NOMO-1 (cell line): ENCODE data around the gene OCEL1.
"Not testable (repeated sequence)": the region's sequence is repeated elsewhere in the genome, so short reads cannot be mapped to it uniquely, and the experiment has no call there.

ENCODE experiments used
- DNase-seq, 2 experiments: peaks; one replicate each; lab custom pipeline; 2025; ENCODE audit not compliant: unreplicated experiment in 2 of 2; lab: John Stamatoyannopoulos, UW

The OCEL1 gene

DNA sequence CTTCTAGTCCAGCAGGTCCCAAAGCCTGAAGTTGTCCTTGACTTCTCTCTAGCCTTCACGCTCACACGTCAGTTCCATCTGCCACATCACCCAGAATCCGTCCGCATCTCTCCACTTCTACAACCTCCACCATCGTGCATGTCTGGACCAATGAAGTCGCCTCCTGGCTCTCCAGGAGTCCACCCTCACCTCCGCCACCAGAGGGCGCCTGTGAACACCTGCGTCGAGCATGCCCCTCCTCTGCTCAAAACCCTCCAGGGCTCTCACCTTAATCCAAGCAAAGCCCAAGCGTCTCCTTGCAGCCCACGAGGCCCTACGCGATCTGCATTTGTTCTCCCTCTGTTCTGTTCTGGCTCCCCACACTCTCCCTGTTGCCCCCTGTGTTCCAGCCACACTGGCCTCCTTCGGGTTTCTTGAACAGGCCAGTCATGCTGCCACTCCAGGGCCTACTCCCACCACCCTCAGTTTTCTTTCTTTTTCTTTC is 34.9 kb downstream of the OCEL1 start:
- peak; percentile 76 to 78 for DNase-seq

DNA sequence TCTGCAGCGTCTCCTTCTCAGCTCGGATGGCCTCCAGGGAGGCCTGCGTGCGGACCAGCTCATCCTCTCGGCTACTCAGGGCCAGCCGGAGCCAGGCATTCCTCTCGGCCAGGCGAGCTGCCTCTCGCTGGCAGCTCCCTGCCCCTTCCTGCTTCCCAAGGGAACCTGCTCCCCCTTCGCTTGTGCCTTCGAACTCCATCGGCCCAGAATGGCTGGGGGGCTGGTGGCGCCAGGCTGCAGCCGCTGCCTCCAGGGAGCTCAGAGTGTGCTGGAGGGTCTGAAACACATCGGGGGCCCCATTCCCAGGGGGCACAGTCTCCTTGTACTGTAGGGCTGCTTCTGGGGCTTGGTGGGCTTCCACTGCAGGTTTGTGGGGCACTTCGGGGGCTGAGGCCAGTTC is 36.5 kb downstream of the OCEL1 start:
- DNase-seq, result no peak

DNA sequence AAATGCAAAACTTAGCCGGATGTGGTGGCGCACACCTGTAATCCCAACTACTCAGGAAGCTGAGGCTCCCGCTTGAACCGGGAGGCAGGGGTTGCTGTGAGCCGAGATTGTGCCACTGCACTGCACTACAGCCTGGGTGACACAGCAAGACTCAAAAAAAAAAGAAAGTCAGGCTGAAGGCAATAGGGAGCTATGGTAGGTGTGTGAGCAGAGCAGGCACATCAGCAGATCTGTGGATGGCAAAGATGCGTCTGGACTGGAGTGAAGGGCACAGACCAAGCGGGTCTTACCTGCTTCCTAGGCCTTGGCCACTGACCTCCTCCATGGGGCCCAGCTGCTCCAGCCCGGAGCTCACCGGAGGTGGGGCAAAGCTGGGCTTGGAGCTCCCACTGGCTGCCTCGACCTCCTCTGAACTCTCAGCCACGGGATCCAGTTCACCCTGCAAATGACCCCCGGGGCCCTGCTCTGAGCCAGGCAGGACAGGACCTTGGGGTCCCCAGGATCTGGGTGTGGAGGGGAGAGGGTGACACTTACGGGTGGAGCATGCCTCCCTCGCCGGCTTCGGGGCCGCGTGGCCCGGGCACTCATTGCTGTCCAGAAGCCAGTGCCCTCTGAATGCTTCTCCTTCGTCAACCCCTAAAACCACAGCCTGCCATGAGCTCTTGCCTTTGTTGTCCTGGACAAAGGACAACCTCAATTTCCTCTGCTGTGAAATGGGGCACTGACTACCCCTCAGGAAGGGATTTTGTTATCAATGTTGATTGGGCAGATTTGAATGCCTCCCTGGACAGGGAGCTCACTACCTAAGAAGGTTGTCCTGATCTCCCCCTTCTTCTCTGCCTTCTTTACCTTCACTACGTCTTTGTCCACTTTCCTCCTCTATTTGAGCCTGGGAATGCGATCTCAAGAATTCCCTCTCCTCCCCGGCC is 38.0 kb downstream of the OCEL1 start:
- no peak for DNase-seq

DNA sequence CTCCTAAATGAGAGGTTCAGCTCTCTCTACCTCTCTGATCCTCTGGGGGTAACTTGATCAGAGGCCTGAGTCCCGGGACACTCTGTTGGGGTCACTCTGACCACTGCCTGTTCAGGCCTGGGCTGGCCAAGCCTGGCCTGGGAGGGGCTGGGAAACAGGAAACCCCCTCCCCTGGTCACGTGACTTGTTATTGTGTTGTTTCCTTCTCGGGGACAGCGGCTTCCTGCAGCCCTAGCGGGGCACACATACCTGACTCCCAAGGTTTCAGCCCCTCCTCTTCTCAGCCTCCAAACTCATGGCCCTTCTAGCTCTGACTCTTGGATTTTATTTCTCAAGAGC is 38.6 kb downstream of the OCEL1 start, which contains the start of gene USHBP1:
USHBP1 (minus strand) TSS at position 105 of the 339 bp plus-strand sequence. CDS start 446 bp downstream, outside the sequence.
- no peak for DNase-seq

DNA sequence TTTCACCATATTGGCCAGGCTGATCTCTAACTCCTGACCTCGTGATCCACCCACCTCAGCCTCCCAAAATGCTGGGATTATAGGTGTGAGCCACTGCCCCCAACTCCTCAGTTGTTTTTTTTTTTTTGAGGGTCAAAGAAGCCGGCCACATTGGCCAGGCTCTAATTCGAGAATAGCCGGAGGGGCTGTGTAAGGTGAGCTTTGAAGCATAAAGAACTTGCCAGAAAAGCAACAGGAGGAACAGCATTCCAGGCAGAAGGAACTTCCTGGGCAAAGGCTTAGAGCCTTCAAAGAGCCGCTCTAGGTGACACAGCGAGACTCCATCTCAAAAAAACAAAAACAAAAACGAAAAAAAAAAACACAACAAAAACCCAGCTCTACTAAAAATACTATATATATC is 40.0 kb downstream of the OCEL1 start:
- no peak for DNase-seq

DNA sequence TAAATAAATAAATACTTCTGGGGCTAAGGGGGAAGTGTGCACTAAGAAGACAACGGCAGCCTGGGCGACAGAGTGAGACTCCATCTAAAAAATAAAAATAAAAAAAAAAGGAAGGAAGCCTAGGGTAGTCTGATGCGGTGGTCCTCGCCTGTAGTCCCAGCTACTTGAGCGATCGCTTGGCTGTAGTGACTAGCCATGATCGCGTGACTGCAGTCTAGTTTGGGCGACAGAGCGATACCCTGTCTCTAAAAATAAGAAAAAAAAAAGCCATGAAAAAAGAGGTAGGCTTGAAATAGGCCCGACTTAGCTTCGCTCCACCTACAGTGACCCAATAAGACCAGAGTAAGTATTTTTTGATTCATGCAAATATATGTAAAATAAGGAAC is 40.6 kb downstream of the OCEL1 start:
- peak in 1 of 2 experiments; percentile 74 for DNase-seq

DNA sequence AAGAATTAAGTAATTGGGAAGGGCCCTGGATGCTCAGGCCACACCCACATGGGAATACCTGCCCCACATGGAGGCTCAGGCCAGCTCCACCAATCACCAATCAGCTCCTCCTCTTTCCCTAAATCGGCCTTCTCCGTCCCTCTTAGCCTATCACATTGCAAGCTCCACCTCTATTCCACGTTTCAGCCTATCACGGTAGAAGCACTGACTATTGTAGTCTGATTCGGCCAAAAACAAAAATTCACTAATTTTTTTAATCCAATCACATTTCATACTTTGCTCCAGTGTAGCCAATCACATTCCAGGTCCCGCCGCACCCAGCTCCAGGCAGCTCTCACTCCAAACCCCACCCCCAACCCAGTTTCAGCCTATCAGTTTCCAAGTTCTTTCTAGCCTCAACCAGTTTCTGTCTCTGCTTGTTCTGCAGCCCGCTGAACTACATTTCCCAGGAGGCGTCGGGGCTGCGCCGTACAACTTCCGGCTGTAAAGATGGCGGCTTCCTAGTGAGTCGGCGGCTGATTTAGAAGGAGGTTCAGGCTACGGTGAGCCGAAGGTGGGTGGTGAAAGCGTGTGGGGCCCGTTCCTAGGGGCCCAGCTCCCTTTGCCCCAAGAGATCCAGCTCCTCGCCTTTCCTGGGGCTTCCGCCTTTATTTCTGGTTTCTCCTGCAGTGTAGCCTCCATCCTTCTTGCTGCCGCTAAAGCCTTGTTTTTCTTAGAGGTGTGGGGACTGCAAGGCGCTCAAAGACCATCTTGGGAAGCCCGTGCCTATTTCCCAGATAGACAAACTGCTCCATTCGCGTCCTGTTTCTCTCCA is 41.2 kb downstream of the OCEL1 start, which contains the start of gene BABAM1:
BABAM1 (plus strand) TSS at position 469 of the 814 bp plus-strand sequence. CDS start 1,364 bp downstream, outside the sequence.
- DNase-seq, result peak; percentile 99 to 100

DNA sequence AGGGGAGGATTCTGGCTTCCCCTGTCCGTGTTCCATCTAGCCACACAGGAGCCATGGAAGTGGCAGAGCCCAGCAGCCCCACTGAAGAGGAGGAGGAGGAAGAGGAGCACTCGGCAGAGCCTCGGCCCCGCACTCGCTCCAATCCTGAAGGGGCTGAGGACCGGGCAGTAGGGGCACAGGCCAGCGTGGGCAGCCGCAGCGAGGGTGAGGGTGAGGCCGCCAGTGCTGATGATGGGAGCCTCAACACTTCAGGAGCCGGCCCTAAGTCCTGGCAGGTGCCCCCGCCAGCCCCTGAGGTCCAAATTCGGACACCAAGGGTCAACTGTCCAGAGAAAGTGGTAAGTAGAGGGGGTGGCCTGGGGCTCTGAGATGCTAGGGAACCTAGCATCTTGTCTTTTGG is 42.7 kb downstream of the OCEL1 start:
- no peak for DNase-seq

DNA sequence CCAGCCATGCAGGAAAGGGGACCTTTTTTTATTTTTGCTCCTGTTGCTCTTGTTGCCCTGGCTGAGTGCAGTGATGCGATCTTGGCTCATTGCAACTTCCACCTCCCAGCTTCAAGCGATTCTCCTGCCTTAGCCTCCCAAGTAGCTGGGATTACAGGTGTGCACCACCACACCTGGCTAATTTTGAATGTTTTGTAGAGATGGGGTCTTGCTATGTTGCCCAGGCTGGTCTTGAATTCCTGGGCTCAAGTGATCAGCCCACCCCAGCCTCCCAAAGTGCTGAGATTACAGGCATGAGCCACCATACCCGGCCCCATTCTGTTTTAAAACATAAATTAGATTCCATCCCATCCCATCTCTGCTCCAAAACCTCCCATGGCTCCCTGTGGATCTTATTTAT is 48.9 kb downstream of the OCEL1 start:
- DNase-seq, result not testable (repeated sequence)

DNA sequence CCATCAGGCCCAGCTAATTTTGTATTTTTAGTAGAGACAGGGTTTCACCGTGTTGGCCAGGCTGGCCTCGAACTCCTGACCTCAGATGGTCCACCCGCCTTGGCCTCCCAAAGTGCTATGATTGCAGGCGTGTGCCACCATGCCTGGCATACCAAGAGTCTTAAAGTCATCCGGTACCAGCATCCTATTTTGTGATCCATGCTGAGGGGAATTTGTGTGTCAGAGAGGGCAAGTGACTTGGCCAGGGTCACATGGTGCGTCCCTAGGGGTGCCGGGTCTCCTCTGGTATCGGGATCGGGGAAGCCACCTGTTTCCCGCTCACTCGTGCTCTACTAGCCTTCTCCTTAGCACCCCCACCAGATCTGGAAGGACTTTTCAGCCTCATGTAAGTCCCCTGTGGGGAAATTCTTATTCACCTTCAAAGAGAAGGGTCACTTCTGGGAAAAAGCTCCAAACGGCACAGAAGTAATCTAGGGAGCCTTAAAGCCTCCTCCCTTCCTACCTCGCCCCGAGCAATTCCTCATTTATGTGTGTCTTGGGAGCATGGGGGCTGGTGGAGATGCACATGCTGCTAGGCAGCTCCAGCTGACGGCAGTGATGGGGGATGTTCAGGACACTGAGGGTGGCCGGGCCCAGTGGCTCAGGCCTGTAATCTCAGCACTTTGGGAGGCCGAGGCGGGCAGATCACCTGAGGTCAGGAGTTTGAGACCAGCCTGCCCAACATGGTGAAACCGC is 49.6 kb downstream of the OCEL1 start:
- no peak for DNase-seq
